ENCODE data around the gene CNN2.

DNA sequence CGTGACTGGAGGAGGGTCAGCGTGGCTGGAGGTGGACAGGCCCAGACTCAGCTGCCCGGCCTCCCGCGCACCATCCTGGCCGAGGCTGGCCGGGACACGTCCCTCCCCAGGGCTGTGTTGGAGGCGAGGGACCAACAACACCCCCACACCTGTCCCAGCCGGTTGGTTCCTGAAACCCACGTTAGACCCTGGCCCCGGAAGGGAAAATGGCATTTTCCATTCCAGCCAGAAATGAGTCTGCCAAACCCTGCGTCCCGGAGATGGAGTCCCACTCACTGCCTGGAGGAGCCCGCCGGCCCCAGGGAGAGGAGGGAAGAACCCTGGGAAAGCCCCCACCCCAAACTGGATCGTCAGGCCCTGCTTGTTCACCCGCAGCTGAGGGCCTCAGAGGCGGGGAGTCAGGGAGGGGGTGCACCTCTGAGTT, 47.1 kb upstream of the CNN2 start:
- no peak for TF ChIP-seq TAF1 (IDR thresholded peaks at IDR 0.05; ENCODE audit: borderline replicate concordance, low read depth, low read length)
- no peak for TF ChIP-seq POLR2A (IDR thresholded peaks at IDR 0.05; ENCODE audit: low read depth, low read length)
- TF ChIP-seq POLR2AphosphoS5 (IDR thresholded peaks at IDR 0.05; ENCODE audit: low read depth, low read length) = no peak

Data from GM12892 (cell line).